CD14-positive monocyte (primary cell): ENCODE data around the gene ATP6V0E1. TPM values are rescaled to one million over a fixed set of nuclear protein-coding genes. Genes with fewer than 3 reads are reported as not detected.

Experiments
- DNase-seq, 3 donors: peaks; one replicate each; pipeline ENCODE4 v3.0.0-alpha.2; 2011 to 2022
- H2AFZ ChIP-seq: 2 replicates; pipeline ENCODE4 v1.6.0; 2012; ENCODE audit warnings: mild to moderate bottlenecking, low read depth, low read length, inconsistent platforms; ENCODE audit not compliant: insufficient read depth, poor library complexity, severe bottlenecking
- H3K27ac ChIP-seq, 2 donors: 1 replicate in 1 of 2; 2 replicates in 1 of 2; pipeline ENCODE4 v1.5.1; 2012 to 2013; ENCODE audit warnings: low read length in 2 of 2, control low read depth in 1 of 2, inconsistent platforms in 1 of 2, low read depth in 1 of 2, mild to moderate bottlenecking in 1 of 2
- H3K27me3 ChIP-seq, 2 donors: one replicate each; pipeline versions ENCODE4 v1.6.0 to v1.6.1; 2011 to 2013; ENCODE audit warnings: low read length in 2 of 2; ENCODE audit not compliant: control insufficient read depth in 2 of 2, insufficient read depth in 2 of 2
- H3K36me3 ChIP-seq, 2 donors: replicated peaks in 1 of 2; 1 replicate in 1 of 2; 2 replicates in 1 of 2; pipeline versions ENCODE4 v1.5.1 to v1.6.1; 2012 to 2013; ENCODE audit warnings: low read length in 2 of 2, control low read depth in 1 of 2, inconsistent platforms in 1 of 2, mild to moderate bottlenecking in 1 of 2; ENCODE audit not compliant: insufficient read depth in 2 of 2, control insufficient read depth in 1 of 2
- H3K4me1 ChIP-seq, 2 donors: 1 replicate in 1 of 2; 2 replicates in 1 of 2; pipeline versions ENCODE4 v1.5.1 to v1.6.1; 2012 to 2013; ENCODE audit warnings: low read length in 2 of 2, control low read depth in 1 of 2, inconsistent platforms in 1 of 2, mild to moderate bottlenecking in 1 of 2, moderate library complexity in 1 of 2; ENCODE audit not compliant: insufficient read depth in 2 of 2, control insufficient read depth in 1 of 2
- H3K4me2 ChIP-seq: replicated peaks from 2 replicates; pipeline ENCODE3; 2012; ENCODE audit warnings: low read length, moderate library complexity, mild to moderate bottlenecking; ENCODE audit not compliant: poor library complexity, severe bottlenecking; ENCODE audit errors: extremely low read depth
- H3K4me3 ChIP-seq, 3 experiments: fragments of 200-600 bp in 1 of 3; sonication (generic) in 1 of 3; replicated peaks in 1 of 3; 1 replicate in 2 of 3; 2 replicates in 1 of 3; pipeline ENCODE4 v1.5.1; 2011 to 2013; ENCODE audit warnings: low read length in 3 of 3, mild to moderate bottlenecking in 3 of 3, control low read depth in 2 of 3, low read depth in 2 of 3, inconsistent platforms in 1 of 3, moderate library complexity in 1 of 3
- H3K79me2 ChIP-seq: 2 replicates; pipeline ENCODE4 v1.6.0; 2012; ENCODE audit warnings: mild to moderate bottlenecking, control low read depth, inconsistent platforms, low read length, moderate library complexity; ENCODE audit not compliant: insufficient read depth
- H3K9ac ChIP-seq: 2 replicates; pipeline ENCODE4 v1.6.0; 2017; ENCODE audit warnings: low read length, mild to moderate bottlenecking; ENCODE audit not compliant: insufficient read depth, poor library complexity, severe bottlenecking
- H3K9me3 ChIP-seq, 2 donors: replicated peaks in 1 of 2; 1 replicate in 1 of 2; 2 replicates in 1 of 2; pipeline versions ENCODE4 v1.5.1 to v1.6.1; 2012 to 2013; ENCODE audit warnings: low read length in 2 of 2, control low read depth in 1 of 2; ENCODE audit not compliant: control insufficient read depth in 1 of 2, insufficient read depth in 1 of 2
- H4K20me1 ChIP-seq: 2 replicates; pipeline ENCODE4 v1.6.0; 2012; ENCODE audit warnings: mild to moderate bottlenecking, low read length, control low read depth, moderate library complexity; ENCODE audit not compliant: insufficient read depth
- H3K27ac Mint-ChIP-seq, 7 donors: one replicate each; pipeline ENCODE4 v1.8.0; 2020; ENCODE audit warnings: mild to moderate bottlenecking in 7 of 7, mixed read lengths in 7 of 7, moderate library complexity in 6 of 7, inconsistent platforms in 2 of 7
- H3K27me3 Mint-ChIP-seq, 3 donors: one replicate each; pipeline ENCODE4 v1.8.0; 2021 to 2022; ENCODE audit warnings: low read depth in 3 of 3, mild to moderate bottlenecking in 3 of 3, mixed read lengths in 3 of 3, moderate library complexity in 3 of 3, inconsistent platforms in 1 of 3
- H3K36me3 Mint-ChIP-seq, 2 donors: one replicate each; pipeline ENCODE4 v1.8.0; 2020; ENCODE audit warnings: mixed read lengths in 2 of 2, inconsistent platforms in 1 of 2, mild to moderate bottlenecking in 1 of 2
- H3K4me1 Mint-ChIP-seq: one replicate; pipeline ENCODE4 v1.8.0; 2020; ENCODE audit warnings: mild to moderate bottlenecking, mixed read lengths
- H3K4me3 Mint-ChIP-seq, 2 donors: one replicate each; pipeline ENCODE4 v1.8.0; 2020; ENCODE audit warnings: mild to moderate bottlenecking in 2 of 2, mixed read lengths in 2 of 2, moderate library complexity in 1 of 2
- H3K9me3 Mint-ChIP-seq, 7 donors: one replicate each; pipeline ENCODE4 v1.8.0; 2020 to 2022; ENCODE audit warnings: mixed read lengths in 7 of 7, mild to moderate bottlenecking in 6 of 7, moderate library complexity in 6 of 7, inconsistent platforms in 2 of 7
- CTCF ChIP-seq: fragments of 200-600 bp; IDR thresholded peaks from one replicate; pipeline ENCODE4 v1.8.0; 2022; ENCODE audit warnings: antibody characterized with exemption, mild to moderate bottlenecking
- WGBS: methylation state at CpG from one replicate; pipeline ENCODE4 v1.1.5; 2013; ENCODE audit warnings: missing lambda C conversion rate; ENCODE audit not compliant: insufficient coverage; 5-methylcytosine and 5-hydroxymethylcytosine counted together
- intact Hi-C, 2 donors: fragments of 100-400 bp; cut with micrococcal nuclease; formaldehyde crosslinking; loops; one replicate each; pipeline versions ENCODE4 v1.15.0 to v1.15.1; 2023
- polyA plus RNA-seq, 3 donors: library from polyadenylated mRNA; depleted of rRNA in 1 of 3; unstranded in 2 of 3; stranded (reverse) in 1 of 3; fragments of 300-500 nt in 2 of 3; fragments of >200 nt in 1 of 3; fragmentation: Illumina TruSeq in 2 of 3; gene quantifications; 1 replicate in 2 of 3; 2 replicates in 1 of 3; pipeline ENCODE4 v1.2.3, GENCODE V29; 2012 to 2021

The ATP6V0E1 gene
- polyA plus RNA-seq, 3 donors: 216 to 760 (median 698) TPM

- Histone ChIP-seq H2AFZ (no peak overlapping the region), H3K36me3 (peaks cover 0 to 10% of the 10 kb centered on the region in 2 donors), H3K27ac (peak overlapping the region in 1 of 2 donors; percentile 10), H4K20me1 (peaks cover 100% of the 10 kb centered on the region), H3K9me3 (no peaks in the 10 kb centered on the region), H3K4me1 (peaks cover 21 to 22% of the 10 kb centered on the region in 2 donors), H3K4me3 (no peak overlapping the region), H3K9ac (no peak overlapping the region), H3K27me3 (no peaks in the 10 kb centered on the region), H3K79me2 (peaks cover 98% of the 10 kb centered on the region), H3K4me2 (peak overlapping the region; percentile 4)
- H3K27me3 Mint-ChIP-seq: no peaks in the 10 kb centered on the region
- H3K36me3 Mint-ChIP-seq: peaks cover 6 to 15% of the 10 kb centered on the region in 2 donors
- H3K9me3 Mint-ChIP-seq: no peaks in the 10 kb centered on the region
- peak overlapping the region in 1 of 2 donors; percentile 72 for H3K4me3 Mint-ChIP-seq
- H3K27ac Mint-ChIP-seq: peak overlapping the region in 6 of 7 donors; percentile 56 to 81 (median 77)
- peaks cover 36% of the 10 kb centered on the region for H3K4me1 Mint-ChIP-seq
- no peak for DNase-seq
- intact Hi-C loops: loop anchor here in 1 of 2 donors (10.0 kb wide), 1 partner anchor 360 kb away; no protein-coding TSS in a partner anchor
- TF ChIP-seq CTCF: no peak
These were observed 81.6 kb downstream of the ATP6V0E1 start for GRCh38 chr5:173065155-173065554.

DNA sequence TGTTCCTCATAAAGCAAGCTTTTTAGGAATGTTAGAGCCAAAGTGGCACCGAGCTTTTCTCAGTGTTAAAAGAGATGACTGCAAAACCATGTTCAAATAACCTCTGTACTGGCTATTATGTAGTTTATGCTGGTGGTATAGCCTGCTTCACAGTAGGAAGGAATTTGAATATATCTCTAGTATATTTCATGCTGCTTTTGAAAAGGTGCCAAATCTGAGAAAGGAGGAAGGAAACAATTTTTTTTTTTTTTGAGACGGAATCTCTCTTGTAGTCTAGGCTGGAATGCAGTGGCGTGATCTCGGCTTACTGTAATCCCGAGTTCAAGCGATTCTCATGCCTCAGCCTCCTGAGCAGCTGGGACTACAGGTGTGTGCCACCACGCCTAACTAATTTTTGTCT is 86.1 kb downstream of the ATP6V0E1 start:
- 0% methylated on average over 4 of the region's 7 CpGs for WGBS
- intact Hi-C loops: loop anchor here in 1 of 2 donors (10.0 kb wide), 1 partner anchor 365 kb away; no protein-coding TSS in a partner anchor
- peaks cover 30% of the 10 kb centered on the region for H3K4me1 Mint-ChIP-seq

More for the DNA sequence above, 86.1 kb downstream of the ATP6V0E1 start:
- peak in 1 of 3 donors; percentile 41 for DNase-seq
- Mint-ChIP-seq H3K36me3 (peaks cover 3 to 10% of the 10 kb centered on the region in 2 donors), H3K27ac (peak overlapping the region in 6 of 7 donors; percentile 61 to 78 (median 74)), H3K27me3 (no peaks in the 10 kb centered on the region), H3K4me3 (peak overlapping the region; percentile 51 to 82), H3K9me3 (peaks cover 0 to 2% (median 0%) of the 10 kb centered on the region in 7 donors)
- Histone ChIP-seq H3K4me2 (peak overlapping the region; percentile 42), H2AFZ (no peak overlapping the region), H3K4me1 (peaks cover 22 to 23% of the 10 kb centered on the region in 2 donors), H3K79me2 (peaks cover 89% of the 10 kb centered on the region), H3K4me3 (peak overlapping the region in 1 of 3 experiments; percentile 33), H3K36me3 (no peaks in the 10 kb centered on the region), H3K9ac (no peak overlapping the region), H3K9me3 (no peaks in the 10 kb centered on the region), H4K20me1 (peaks cover 96% of the 10 kb centered on the region), H3K27ac (peak overlapping the region in 1 of 2 donors; percentile 44), H3K27me3 (no peaks in the 10 kb centered on the region)
- TF ChIP-seq CTCF: no peak
